ENCODE measurements around the gene USP22. TPM values are rescaled to one million over a fixed set of nuclear protein-coding genes. Genes with fewer than 3 reads are reported as not detected.
A peak's percentile ranks its signal among the peaks of the same experiment; 100 is the strongest.

Gene USP22
- total RNA-seq, 6 experiments from 2014 or later, result 215 to 270 (median 241) TPM

DNA sequence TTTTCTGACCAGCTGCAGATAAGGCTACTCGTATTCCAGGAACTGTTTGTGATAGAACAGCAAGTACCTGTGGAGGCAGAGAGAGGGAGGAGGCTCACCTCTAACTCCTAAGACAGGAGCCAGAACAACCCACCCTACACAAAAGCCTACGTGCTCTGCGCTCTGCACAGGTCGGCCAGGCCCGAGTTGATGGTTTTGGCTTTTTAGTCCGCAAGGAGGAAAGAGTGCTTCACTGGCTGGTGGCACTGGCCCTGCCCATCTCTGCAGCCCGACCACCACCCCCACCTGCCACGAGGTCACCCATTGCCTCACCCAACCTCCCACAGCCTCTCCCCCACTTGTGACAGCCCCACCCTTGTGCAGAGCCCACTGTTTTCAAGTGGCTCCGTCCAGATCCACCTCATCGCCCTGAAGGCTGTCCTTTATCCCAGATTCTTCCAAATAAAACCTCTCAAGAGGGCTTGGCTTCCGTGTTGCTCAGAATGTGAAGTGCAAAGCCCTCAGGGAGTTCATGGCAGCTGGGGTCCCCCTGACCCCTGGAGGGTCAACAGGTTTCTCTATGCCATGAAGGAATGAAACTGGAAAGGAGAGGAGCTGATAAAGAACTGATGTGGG lies 39.7 kb downstream of the USP22 start:
- TF ChIP-seq, protein P1, sequence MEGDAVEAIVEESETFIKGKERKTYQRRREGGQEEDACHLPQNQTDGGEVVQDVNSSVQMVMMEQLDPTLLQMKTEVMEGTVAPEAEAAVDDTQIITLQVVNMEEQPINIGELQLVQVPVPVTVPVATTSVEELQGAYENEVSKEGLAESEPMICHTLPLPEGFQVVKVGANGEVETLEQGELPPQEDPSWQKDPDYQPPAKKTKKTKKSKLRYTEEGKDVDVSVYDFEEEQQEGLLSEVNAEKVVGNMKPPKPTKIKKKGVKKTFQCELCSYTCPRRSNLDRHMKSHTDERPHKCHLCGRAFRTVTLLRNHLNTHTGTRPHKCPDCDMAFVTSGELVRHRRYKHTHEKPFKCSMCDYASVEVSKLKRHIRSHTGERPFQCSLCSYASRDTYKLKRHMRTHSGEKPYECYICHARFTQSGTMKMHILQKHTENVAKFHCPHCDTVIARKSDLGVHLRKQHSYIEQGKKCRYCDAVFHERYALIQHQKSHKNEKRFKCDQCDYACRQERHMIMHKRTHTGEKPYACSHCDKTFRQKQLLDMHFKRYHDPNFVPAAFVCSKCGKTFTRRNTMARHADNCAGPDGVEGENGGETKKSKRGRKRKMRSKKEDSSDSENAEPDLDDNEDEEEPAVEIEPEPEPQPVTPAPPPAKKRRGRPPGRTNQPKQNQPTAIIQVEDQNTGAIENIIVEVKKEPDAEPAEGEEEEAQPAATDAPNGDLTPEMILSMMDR (IDR thresholded peaks at IDR 0.05), result no peak
- Mint-ChIP-seq H3K9me3 (no peaks in the 10 kb centered on the region), H3K27ac (no peak overlapping the region), H3K27me3 (ENCODE audit: insufficient read depth) (peaks cover 8% of the 10 kb centered on the region), H3K4me1 (ENCODE audit: low read depth) (peaks cover 18% of the 10 kb centered on the region), H3K36me3 (ENCODE audit: low read depth) (peaks cover 38% of the 10 kb centered on the region), H3K4me3 (no peak overlapping the region)
- no peak for DNase-seq

DNA sequence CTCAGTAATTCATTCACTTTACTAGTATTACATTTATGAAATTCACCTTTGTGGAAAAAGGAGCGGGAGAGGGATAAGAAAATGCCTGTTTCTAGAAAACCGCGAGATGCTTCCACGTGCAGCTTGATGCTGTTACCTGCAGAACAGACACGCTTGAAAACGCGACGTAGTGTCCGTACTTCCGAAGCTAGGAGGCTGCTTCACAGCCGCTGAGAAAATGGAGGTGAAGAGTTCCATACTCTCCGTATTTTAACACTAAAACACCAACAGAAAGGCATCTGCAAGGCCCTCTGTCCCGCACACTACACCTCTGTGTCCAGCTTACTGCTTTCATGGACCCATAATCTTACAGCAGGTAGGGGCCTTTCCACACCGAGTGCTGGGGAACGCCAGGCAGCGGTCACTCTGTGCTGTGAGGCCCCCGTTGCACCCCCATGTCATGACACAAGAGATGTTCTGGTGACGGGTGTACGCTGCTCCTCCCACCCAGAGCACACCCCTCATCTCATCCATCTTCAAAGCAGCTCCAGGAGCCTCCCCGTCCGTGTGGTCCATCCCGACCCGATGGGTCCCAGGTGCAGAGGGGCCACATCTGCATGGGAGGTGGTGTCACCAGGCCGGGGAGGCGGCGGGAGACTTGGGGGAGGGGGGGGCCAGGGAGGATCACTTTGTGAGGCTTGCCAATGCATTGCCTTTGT lies 40.4 kb downstream of the USP22 start:
- Mint-ChIP-seq H3K4me1 (ENCODE audit: low read depth) (peaks cover 18% of the 10 kb centered on the region), H3K27ac (no peak overlapping the region; the same call in 1 of the 2 replicates), H3K27me3 (ENCODE audit: insufficient read depth) (peaks cover 8% of the 10 kb centered on the region), H3K4me3 (no peak overlapping the region), H3K36me3 (ENCODE audit: low read depth) (peaks cover 33% of the 10 kb centered on the region), H3K9me3 (no peaks in the 10 kb centered on the region)
- TF ChIP-seq, protein P1 (IDR thresholded peaks at IDR 0.05), result no peak
- DNase-seq, result no peak

DNA sequence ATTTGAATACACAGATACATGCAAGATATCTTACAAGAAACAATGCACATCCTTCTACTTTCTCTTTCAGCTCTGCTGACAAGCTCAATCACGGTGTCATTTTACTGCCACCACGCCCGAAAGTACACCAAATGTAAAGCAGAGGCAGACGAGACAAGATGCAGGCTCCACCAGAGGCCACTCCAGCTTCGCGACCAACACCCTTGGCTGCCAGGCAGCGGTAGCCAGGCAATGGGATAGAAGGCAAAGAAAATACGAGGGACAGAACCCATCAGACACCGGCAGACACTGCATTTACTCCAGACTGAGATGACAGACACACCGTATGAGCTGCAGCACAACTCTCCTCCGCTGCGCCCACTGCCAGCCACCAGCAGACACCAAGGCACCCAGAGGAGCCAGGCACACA lies 41.0 kb downstream of the USP22 start:
- Mint-ChIP-seq H3K9me3 (no peaks in the 10 kb centered on the region), H3K36me3 (ENCODE audit: low read depth) (peaks cover 26% of the 10 kb centered on the region), H3K27me3 (ENCODE audit: insufficient read depth) (peaks cover 8% of the 10 kb centered on the region), H3K27ac (peak overlapping the region; percentile 40), H3K4me3 (no peak overlapping the region), H3K4me1 (ENCODE audit: low read depth) (peaks cover 18% of the 10 kb centered on the region)
- TF ChIP-seq, protein P1 (IDR thresholded peaks at IDR 0.05), result no peak
- DNase-seq, result no peak

DNA sequence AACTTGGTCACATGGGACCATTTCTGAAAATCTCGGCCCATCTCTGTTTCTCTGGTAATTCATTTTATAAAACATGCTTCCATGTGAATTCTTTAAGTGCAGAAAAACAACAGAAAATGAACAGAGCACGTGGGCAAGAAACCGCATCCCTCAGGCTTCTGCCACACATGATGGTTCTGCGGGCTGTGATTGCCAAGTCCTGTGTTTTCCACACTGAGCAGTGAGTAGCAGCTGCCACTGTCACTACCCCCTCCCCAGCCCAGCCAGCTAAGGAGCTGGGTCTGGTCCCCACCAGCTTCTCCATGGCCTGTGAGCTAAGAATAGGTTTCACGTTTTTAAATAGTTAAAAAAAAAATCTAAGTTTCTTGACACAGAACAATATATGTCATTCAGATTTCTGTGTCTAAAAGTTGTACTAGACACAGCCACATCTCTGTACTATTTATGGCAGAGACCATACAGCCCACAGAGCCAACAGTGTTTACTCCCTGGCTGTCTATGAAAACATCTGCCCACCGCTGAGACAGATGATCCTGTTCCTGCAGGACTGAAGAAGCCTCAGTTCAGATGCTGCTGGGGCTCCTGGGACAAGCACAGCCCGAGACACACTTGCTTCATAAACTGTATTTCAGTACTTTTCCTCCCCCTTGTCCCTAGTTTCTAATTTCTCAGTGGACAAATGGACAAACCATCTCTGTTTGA lies 41.5 kb downstream of the USP22 start:
- TF ChIP-seq, protein P1 (IDR thresholded peaks at IDR 0.05), result no peak
- Mint-ChIP-seq H3K9me3 (no peaks in the 10 kb centered on the region), H3K36me3 (ENCODE audit: low read depth) (peaks cover 21% of the 10 kb centered on the region), H3K27me3 (ENCODE audit: insufficient read depth) (peaks cover 8% of the 10 kb centered on the region), H3K27ac (no peak overlapping the region; the same call in none of the 2 replicates), H3K4me1 (ENCODE audit: low read depth) (peaks cover 18% of the 10 kb centered on the region), H3K4me3 (no peak overlapping the region)
- DNase-seq, result no peak

DNA sequence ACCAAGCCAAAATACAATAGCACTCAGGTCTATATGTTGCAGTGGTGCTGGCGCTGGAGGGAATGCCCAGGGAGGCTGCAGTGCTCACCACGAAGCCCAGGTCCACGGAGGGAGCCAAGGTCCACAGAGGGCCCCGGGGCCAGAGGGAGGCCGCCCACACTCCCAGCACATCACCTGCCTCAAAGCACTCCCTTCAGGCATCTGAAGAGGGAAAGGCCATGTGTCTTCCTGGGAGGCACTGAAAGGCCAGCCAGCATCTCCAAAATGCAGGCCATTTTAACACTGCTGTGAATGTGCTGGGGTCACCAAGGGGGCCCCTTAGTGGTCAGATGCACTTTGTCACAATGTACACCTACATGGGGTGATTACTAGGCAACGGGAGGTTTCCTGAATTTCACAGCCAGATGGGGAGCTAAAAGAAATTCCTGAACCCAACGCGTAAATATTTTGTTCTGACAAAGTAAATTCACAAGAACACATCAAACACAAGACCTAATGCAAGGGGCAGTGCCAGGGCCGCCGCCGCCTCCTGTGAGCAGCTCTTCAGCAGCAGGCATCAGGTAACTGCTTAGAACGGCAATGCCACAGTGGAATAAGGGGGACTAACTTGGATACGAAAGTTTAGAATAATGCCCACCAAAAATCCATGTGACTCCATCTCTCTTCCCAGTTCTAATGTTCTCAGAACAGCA lies 42.8 kb downstream of the USP22 start:
- Mint-ChIP-seq H3K4me3 (no peak overlapping the region), H3K4me1 (ENCODE audit: low read depth) (peaks cover 18% of the 10 kb centered on the region), H3K36me3 (ENCODE audit: low read depth) (peaks cover 8% of the 10 kb centered on the region), H3K27ac (peak overlapping the region; percentile 70; the same call in 1 of the 2 replicates), H3K9me3 (no peaks in the 10 kb centered on the region), H3K27me3 (ENCODE audit: insufficient read depth) (peaks cover 8% of the 10 kb centered on the region)
- no peak for DNase-seq
- TF ChIP-seq, protein P1 (IDR thresholded peaks at IDR 0.05), result no peak
